Smooth muscle cell (in vitro differentiated cells): ENCODE data around the gene CHTF18. TPM values are rescaled to one million over a fixed set of nuclear protein-coding genes. Genes with fewer than 3 reads are reported as not detected.
"Not testable (repeated sequence)": the region's sequence is repeated elsewhere in the genome, so short reads cannot be mapped to it uniquely, and the experiment has no call there.

Experiments
- DNase-seq: peaks from one replicate; lab custom pipeline; 2025; ENCODE audit not compliant: unreplicated experiment; lab: John Stamatoyannopoulos, UW
- H2AFZ ChIP-seq: fragments of 200-600 bp; sonication (generic); 2 replicates; pipeline ENCODE4 v1.6.0; 2016; ENCODE audit warnings: antibody characterized with exemption, low read depth, mild to moderate bottlenecking
- H3F3A ChIP-seq: fragments of 200-600 bp; sonication (generic); 2 replicates; pipeline ENCODE4 v1.6.0; 2017; ENCODE audit warnings: antibody characterized with exemption, low read depth
- H3K27ac ChIP-seq: fragments of 200-600 bp; sonication (generic); 2 replicates; pipeline ENCODE4 v1.5.1; 2016; ENCODE audit warnings: low read depth, mild to moderate bottlenecking
- H3K27me3 ChIP-seq: fragments of 200-600 bp; sonication (generic); 2 replicates; pipeline ENCODE4 v1.6.1; 2016; ENCODE audit warnings: low read depth, mild to moderate bottlenecking
- H3K36me3 ChIP-seq: fragments of 200-600 bp; sonication (generic); 2 replicates; pipeline ENCODE4 v1.5.1; 2016; ENCODE audit warnings: low read depth
- H3K4me1 ChIP-seq: fragments of 200-600 bp; sonication (generic); 2 replicates; pipeline ENCODE4 v1.5.1; 2016; ENCODE audit warnings: low read depth
- H3K4me2 ChIP-seq: fragments of 200-600 bp; sonication (generic); 2 replicates; pipeline ENCODE4 v1.6.0; 2016; ENCODE audit warnings: mild to moderate bottlenecking
- H3K4me3 ChIP-seq: fragments of 200-600 bp; sonication (generic); 2 replicates; pipeline ENCODE4 v1.5.1; 2016; ENCODE audit warnings: mild to moderate bottlenecking
- H3K79me2 ChIP-seq: fragments of 200-600 bp; sonication (generic); 2 replicates; pipeline ENCODE4 v1.6.0; 2016; ENCODE audit warnings: low read depth, mild to moderate bottlenecking
- H3K9ac ChIP-seq: fragments of 200-600 bp; sonication (generic); 2 replicates; pipeline ENCODE4 v1.6.0; 2016; ENCODE audit warnings: low read depth
- H3K9me3 ChIP-seq: fragments of 200-600 bp; sonication (generic); replicated peaks from 2 replicates; pipeline ENCODE4 v1.5.1; 2016; ENCODE audit warnings: low read depth
- H4K20me1 ChIP-seq: fragments of 200-600 bp; sonication (generic); 2 replicates; pipeline ENCODE4 v1.6.0; 2016; ENCODE audit warnings: low read depth
- WGBS: methylation state at CpG from one replicate; pipeline ENCODE4 v1.1.7; 2016; ENCODE audit warnings: low lambda C conversion rate; 5-methylcytosine and 5-hydroxymethylcytosine counted together
- polyA plus RNA-seq: library from polyadenylated mRNA; unstranded; fragments of >200 nt; fragmentation: Nextera tagmentation; extraction: Ambion mirVana; gene quantifications from 2 replicates; pipeline ENCODE4 v1.2.1, GENCODE V29; 2016
- total RNA-seq: library from RNA; depleted of rRNA; stranded (reverse); fragments of >200 nt; gene quantifications from 2 replicates; pipeline ENCODE4 v1.2.3, GENCODE V29; 2014
- TF ChIP-seq, protein P1 (sequence below): fragments of 200-600 bp; sonication (generic); IDR thresholded peaks from 2 replicates; pipeline ENCODE4 v1.5.1; 2017; ENCODE audit warnings: borderline replicate concordance, mild to moderate bottlenecking, antibody characterized with exemption; ENCODE audit not compliant: insufficient read depth, poor library complexity, severe bottlenecking

CHTF18 gene
- total and polyA plus RNA-seq, 2 experiments from 2014 or later, result 27.2 to 33.2 TPM

- H3K79me2 ChIP-seq, result no peaks in the 10 kb centered on the region
- TF ChIP-seq, protein P1, sequence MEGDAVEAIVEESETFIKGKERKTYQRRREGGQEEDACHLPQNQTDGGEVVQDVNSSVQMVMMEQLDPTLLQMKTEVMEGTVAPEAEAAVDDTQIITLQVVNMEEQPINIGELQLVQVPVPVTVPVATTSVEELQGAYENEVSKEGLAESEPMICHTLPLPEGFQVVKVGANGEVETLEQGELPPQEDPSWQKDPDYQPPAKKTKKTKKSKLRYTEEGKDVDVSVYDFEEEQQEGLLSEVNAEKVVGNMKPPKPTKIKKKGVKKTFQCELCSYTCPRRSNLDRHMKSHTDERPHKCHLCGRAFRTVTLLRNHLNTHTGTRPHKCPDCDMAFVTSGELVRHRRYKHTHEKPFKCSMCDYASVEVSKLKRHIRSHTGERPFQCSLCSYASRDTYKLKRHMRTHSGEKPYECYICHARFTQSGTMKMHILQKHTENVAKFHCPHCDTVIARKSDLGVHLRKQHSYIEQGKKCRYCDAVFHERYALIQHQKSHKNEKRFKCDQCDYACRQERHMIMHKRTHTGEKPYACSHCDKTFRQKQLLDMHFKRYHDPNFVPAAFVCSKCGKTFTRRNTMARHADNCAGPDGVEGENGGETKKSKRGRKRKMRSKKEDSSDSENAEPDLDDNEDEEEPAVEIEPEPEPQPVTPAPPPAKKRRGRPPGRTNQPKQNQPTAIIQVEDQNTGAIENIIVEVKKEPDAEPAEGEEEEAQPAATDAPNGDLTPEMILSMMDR, result no peak
- no peaks in the 10 kb centered on the region for H3K27me3 ChIP-seq
- H3K9ac ChIP-seq, result no peak overlapping the region
- H3K27ac ChIP-seq, result no peak overlapping the region
- no peak for DNase-seq
- WGBS, result 75% methylated on average over 9 of the region's 9 CpGs
- H3K4me2 ChIP-seq, result no peak overlapping the region
- H4K20me1 ChIP-seq, result no peaks in the 10 kb centered on the region
- H2AFZ ChIP-seq, result no peak overlapping the region
- H3K4me1 ChIP-seq, result peaks cover 4% of the 10 kb centered on the region
- H3K4me3 ChIP-seq, result no peak overlapping the region
- no peaks in the 10 kb centered on the region for H3F3A ChIP-seq
- H3K36me3 ChIP-seq, result no peaks in the 10 kb centered on the region
- no peaks in the 10 kb centered on the region for H3K9me3 ChIP-seq
Measured at GRCh38 chr16:750485-750884, 37.9 kb upstream of the CHTF18 start.

- no peak overlapping the region for H3K27ac ChIP-seq
- H3K4me3 ChIP-seq, result no peak overlapping the region
- no peaks in the 10 kb centered on the region for H3K9me3 ChIP-seq
- no peaks in the 10 kb centered on the region for H3K27me3 ChIP-seq
- no peak for DNase-seq
- no peak overlapping the region for H3K4me2 ChIP-seq
- TF ChIP-seq, protein P1, result no peak
- no peak overlapping the region for H3K9ac ChIP-seq
- H4K20me1 ChIP-seq, result no peaks in the 10 kb centered on the region
- no peaks in the 10 kb centered on the region for H3K79me2 ChIP-seq
- 80% methylated on average over 39 of the region's 39 CpGs for WGBS
- H2AFZ ChIP-seq, result no peak overlapping the region
- peaks cover 4% of the 10 kb centered on the region for H3K4me1 ChIP-seq
- no peaks in the 10 kb centered on the region for H3K36me3 ChIP-seq
- no peaks in the 10 kb centered on the region for H3F3A ChIP-seq
Measured at GRCh38 chr16:751152-752006, 37.0 kb upstream of the CHTF18 start.

GRCh38 chr16:752007-752312 is 36.5 kb upstream of the CHTF18 start:
- 48% methylated on average over 10 of the region's 10 CpGs for WGBS
- H3K4me2 ChIP-seq, result no peak overlapping the region
- no peak overlapping the region for H3K9ac ChIP-seq
- H3K4me1 ChIP-seq, result peaks cover 4% of the 10 kb centered on the region
- H2AFZ ChIP-seq, result no peak overlapping the region
- no peaks in the 10 kb centered on the region for H4K20me1 ChIP-seq
- H3K9me3 ChIP-seq, result no peaks in the 10 kb centered on the region
- H3K79me2 ChIP-seq, result no peaks in the 10 kb centered on the region
- H3K27ac ChIP-seq, result no peak overlapping the region
- no peak overlapping the region for H3K4me3 ChIP-seq
- TF ChIP-seq, protein P1, result no peak
- no peak for DNase-seq
- no peaks in the 10 kb centered on the region for H3K36me3 ChIP-seq
- no peaks in the 10 kb centered on the region for H3K27me3 ChIP-seq
- H3F3A ChIP-seq, result no peaks in the 10 kb centered on the region

DNA sequence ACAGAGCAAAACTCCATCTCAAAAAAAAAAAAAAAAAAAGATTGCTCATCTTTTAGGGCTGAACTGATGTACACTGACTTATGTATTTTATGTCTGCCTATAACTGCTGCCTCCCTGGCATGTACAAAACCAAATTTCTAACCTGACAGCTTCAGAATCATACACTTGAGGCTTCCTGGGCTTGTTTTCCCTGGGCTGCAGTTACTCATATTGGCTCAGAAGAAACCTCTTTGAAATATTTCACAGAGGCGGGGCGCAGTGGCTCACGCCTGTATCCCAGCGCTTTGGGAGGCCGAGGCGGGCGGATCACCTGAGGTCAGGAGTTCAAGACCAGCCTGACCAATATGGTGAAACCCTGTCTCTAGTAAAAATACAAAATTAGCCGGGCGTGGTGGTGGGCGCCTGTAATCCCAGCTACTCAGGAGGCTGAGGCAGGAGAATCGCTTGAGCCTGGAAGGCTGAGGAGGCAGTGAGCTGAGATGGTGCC is 34.3 kb upstream of the CHTF18 start:
- 96% methylated on average over 11 of the region's 11 CpGs for WGBS
- not testable (repeated sequence) for H3K79me2 ChIP-seq, H3K9ac ChIP-seq, H3K4me3 ChIP-seq, H4K20me1 ChIP-seq, H3F3A ChIP-seq, H3K4me2 ChIP-seq, H3K36me3 ChIP-seq, H3K9me3 ChIP-seq, H3K27ac ChIP-seq, H3K4me1 ChIP-seq, H3K27me3 ChIP-seq, DNase-seq, H2AFZ ChIP-seq
